RWPE2 (cell line): ENCODE results near the gene ENTPD6.
A peak's percentile ranks its signal among the peaks of the same experiment; 100 is the strongest.
"Not testable (repeated sequence)": the region's sequence is repeated elsewhere in the genome, so short reads cannot be mapped to it uniquely, and the experiment has no call there.

Experiments
- ATAC-seq: fragments of 200-7000 bp; cut with Tn5 transposase; 3 replicates; pipeline ENCODE4 v1.9.1; 2021; ENCODE audit warnings: low read depth
- DNase-seq: peaks from one replicate; pipeline ENCODE4 v3.0.0-alpha.2; 2020; ENCODE audit warnings: low spot score
- H3K27ac ChIP-seq: fragments of 450-650 bp; 2 replicates; pipeline ENCODE4 v1.5.1; 2017; ENCODE audit warnings: mild to moderate bottlenecking; ENCODE audit not compliant: poor library complexity, severe bottlenecking
- H3K27me3 ChIP-seq: fragments of 250-450 bp; sonication (Bioruptor Pico); 2 replicates; pipeline ENCODE4 v1.5.1; 2021; ENCODE audit warnings: mild to moderate bottlenecking, moderate library complexity; ENCODE audit not compliant: insufficient read depth, poor library complexity, severe bottlenecking
- H3K36me3 ChIP-seq: fragments of 250-450 bp; sonication (Bioruptor Pico); 2 replicates; pipeline ENCODE4 v1.5.1; 2020; ENCODE audit warnings: low read depth, mild to moderate bottlenecking, moderate library complexity
- H3K4me1 ChIP-seq: fragments of 250-450 bp; sonication (Bioruptor Pico); 2 replicates; pipeline ENCODE4 v1.5.1; 2021; ENCODE audit warnings: mild to moderate bottlenecking, moderate library complexity; ENCODE audit not compliant: insufficient read depth, poor library complexity, severe bottlenecking
- H3K4me3 ChIP-seq: fragments of 250-450 bp; sonication (Bioruptor Pico); 2 replicates; pipeline ENCODE4 v1.5.1; 2021; ENCODE audit warnings: mild to moderate bottlenecking, moderate library complexity; ENCODE audit not compliant: severe bottlenecking
- H3K9me3 ChIP-seq: fragments of 250-450 bp; sonication (Bioruptor Pico); 2 replicates; pipeline ENCODE4 v1.5.1; 2021; ENCODE audit warnings: mild to moderate bottlenecking, moderate library complexity; ENCODE audit not compliant: severe bottlenecking
- TF ChIP-seq, protein P1 (sequence below): fragments of 450-650 bp; IDR thresholded peaks from one replicate; pipeline ENCODE4 v1.5.1; 2017; ENCODE audit warnings: mild to moderate bottlenecking, moderate library complexity; ENCODE audit not compliant: poor library complexity, severe bottlenecking

ENTPD6 gene

DNA sequence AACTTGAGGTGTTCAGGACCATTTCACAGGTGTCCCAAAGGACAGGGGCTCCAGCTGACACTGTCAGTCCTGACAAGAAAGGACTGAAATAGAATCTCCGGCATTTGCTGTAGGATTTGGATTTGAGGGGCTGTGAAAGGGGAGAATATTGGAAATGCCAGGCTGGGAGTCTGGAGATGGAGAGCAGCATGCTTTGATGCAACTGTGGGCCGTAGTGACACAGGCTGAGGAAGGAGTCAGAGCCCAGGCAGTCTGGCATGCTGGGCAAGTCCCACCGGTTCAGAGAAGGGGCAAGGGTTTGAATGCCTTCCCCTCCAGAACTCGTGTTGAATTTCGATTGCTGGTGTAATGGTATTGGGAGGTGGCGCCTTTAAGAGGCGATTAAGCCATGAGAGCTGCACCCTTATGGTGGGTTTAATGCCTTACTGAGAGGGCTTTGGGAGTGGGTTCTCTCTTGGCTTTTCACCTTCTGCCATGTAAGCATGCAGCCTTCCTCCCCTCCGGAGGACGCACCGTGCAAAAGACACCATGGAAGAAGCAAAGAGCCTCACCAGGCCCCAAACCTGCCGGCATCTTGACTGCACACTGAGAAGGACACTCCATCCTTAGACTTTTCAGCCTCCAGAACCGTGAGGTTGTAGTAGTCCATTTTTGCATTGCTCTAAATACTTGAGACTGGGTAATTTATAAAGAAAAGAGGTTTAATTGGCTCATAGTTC is 43.0 kb downstream of the ENTPD6 start:
- Histone ChIP-seq H3K27me3 (no peaks in the 10 kb centered on the region), H3K27ac (peak overlapping the region; percentile 97), H3K36me3 (no peaks in the 10 kb centered on the region), H3K9me3 (no peaks in the 10 kb centered on the region), H3K4me1 (peaks cover 43% of the 10 kb centered on the region), H3K4me3 (no peak overlapping the region)
- TF ChIP-seq, protein P1, sequence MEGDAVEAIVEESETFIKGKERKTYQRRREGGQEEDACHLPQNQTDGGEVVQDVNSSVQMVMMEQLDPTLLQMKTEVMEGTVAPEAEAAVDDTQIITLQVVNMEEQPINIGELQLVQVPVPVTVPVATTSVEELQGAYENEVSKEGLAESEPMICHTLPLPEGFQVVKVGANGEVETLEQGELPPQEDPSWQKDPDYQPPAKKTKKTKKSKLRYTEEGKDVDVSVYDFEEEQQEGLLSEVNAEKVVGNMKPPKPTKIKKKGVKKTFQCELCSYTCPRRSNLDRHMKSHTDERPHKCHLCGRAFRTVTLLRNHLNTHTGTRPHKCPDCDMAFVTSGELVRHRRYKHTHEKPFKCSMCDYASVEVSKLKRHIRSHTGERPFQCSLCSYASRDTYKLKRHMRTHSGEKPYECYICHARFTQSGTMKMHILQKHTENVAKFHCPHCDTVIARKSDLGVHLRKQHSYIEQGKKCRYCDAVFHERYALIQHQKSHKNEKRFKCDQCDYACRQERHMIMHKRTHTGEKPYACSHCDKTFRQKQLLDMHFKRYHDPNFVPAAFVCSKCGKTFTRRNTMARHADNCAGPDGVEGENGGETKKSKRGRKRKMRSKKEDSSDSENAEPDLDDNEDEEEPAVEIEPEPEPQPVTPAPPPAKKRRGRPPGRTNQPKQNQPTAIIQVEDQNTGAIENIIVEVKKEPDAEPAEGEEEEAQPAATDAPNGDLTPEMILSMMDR: no peak
- DNase-seq (no peak), ATAC-seq (peak; percentile 0; the same call in 1 of the 3 replicates)

DNA sequence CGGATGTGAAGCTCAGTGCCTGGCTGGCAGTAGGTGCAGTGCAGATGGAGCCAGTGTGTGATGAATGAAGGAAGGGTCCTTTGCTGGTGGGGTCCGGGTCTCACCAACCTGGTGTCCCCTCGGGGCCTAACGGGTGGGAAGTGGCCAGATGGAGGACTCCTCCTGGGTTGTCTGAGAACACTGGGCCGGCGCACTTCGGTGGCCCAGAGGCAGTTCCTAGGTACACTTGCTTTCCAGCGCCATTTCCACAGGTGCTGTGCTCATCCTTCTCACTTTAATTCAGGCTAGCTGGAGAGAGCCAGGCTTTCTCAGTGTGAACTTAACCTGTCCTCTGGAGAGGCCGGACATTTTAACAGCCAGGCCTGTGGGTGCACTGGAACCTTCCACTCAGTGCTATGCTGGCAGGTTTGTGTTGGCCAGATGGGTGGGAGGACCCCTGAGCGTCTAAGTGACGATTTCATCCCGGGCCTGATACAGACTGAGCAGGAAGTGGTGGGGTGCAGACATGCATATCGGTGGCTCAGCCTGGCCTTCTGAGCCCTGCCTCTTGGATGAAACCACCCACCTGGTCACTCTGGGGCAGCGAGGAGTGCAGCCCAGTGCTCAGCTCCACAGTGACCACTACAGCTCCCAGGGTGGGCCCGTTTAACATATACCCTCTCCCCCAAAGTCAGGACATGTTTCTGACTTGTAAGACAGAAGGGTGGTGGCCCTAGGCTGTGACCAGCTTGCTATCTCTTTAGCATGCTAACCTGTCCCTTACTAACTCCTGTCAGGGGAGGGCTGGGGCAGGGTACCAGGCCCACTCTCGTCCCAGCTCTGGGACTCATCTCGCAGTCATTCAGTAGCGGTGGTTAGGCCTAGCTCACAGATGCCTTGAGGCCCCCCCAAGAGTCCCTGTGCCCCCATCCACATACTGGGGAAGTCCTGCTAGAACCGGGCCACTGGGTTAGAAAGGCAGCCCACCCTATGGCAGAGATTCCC is 44.2 kb downstream of the ENTPD6 start:
- peaks cover 3% of the 10 kb centered on the region for H3K9me3 ChIP-seq
- TF ChIP-seq, protein P1: no peak
- no peaks in the 10 kb centered on the region for H3K27me3 ChIP-seq
- no peaks in the 10 kb centered on the region for H3K36me3 ChIP-seq
- peak overlapping the region; percentile 97 for H3K27ac ChIP-seq
- DNase-seq: no peak
- ATAC-seq: no peak
- no peak overlapping the region for H3K4me3 ChIP-seq
- peaks cover 31% of the 10 kb centered on the region for H3K4me1 ChIP-seq

DNA sequence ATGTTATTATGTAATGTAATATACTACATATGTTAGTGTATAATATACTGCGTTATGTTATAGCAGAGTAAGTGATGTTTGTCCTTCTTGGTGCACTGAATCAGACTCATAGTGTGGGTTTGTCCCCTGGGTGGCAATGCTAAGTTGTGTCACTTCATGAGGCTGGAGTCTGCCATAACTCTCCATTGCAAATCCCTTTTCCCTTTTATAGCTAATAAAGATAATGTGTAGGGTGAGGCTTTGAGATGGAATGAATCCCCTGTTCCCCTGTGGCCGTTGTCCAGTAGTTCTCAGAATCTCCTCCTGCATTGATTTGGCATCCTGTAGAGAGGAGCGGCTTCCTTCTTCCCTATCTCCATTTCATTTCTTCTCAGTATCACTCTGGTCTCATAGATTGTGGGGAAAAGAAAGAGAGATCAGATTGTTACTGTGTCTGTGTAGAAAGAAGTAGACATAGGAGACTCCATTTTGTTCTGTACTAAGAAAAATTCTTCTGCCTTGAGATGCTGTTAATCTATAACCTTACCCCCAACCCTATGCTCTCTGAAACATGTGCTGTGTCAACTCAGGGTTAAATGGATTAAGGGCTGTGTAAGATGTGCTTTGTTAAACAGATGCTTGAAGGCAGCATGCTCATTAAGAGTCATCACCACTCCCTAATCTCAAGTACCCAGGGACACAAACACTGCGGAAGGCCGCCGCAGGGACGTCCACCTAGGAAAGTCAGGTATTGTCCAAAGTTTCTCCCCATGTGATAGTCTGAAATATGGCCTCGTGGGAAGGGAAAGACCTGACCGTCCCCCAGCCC is 45.5 kb downstream of the ENTPD6 start:
- not testable (repeated sequence) for H3K27ac ChIP-seq, H3K4me3 ChIP-seq, ATAC-seq, H3K27me3 ChIP-seq, H3K9me3 ChIP-seq, DNase-seq, H3K36me3 ChIP-seq
- peaks cover 29% of the 10 kb centered on the region for H3K4me1 ChIP-seq

DNA sequence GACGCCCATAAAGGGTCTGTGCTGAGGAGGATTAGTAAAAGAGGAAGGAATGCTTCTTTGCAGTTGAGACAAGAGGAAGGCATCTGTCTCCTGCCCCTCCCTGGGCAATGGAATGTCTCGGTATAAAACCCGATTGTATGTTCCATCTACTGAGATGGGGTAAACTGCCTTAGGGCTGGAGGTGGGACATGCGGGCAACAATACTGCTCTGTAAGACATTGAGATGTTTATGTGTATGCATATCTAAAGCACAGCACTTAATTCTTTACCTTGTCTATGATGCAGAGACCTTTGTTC is 46.1 kb downstream of the ENTPD6 start:
- not testable (repeated sequence) for H3K9me3 ChIP-seq, H3K36me3 ChIP-seq, H3K4me3 ChIP-seq, ATAC-seq, H3K27me3 ChIP-seq, H3K27ac ChIP-seq, DNase-seq
- peaks cover 35% of the 10 kb centered on the region for H3K4me1 ChIP-seq

DNA sequence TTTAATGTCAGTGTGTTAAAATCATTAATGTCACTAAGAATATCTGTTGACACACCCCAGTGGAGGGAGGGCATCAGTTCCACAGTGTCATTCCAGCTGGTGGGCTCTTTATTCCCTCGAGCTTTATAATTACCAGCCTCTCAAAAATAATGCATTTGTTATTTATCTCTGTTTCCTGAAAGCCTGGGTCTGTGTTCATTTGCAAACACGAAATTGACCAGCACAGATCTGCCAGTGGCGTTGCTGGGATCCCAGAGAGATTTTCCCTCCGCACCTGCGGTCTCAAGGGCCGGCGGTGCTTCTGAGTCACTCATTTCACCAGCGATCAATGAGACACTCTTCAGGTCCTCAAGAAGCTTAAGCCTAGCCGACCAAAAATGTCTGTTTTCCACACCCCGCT is 46.7 kb downstream of the ENTPD6 start:
- H3K9me3 ChIP-seq: peaks cover 3% of the 10 kb centered on the region
- H3K4me1 ChIP-seq: peaks cover 34% of the 10 kb centered on the region
- H3K36me3 ChIP-seq: no peaks in the 10 kb centered on the region
- H3K27me3 ChIP-seq: no peaks in the 10 kb centered on the region
- TF ChIP-seq, protein P1: no peak
- no peak for DNase-seq
- H3K4me3 ChIP-seq: no peak overlapping the region
- ATAC-seq: no peak
- no peak overlapping the region for H3K27ac ChIP-seq
